KMS-11 (cell line): ENCODE measurements around the gene APOO.

Experiments
- H2AFZ ChIP-seq: fragments of 200-600 bp; sonication (generic); 2 replicates; pipeline ENCODE4 v1.6.1; 2016; ENCODE audit warnings: antibody characterized with exemption, mixed run types, low read depth
- H3K27ac ChIP-seq: fragments of 200-600 bp; sonication (generic); 2 replicates; pipeline ENCODE4 v1.6.1; 2016; ENCODE audit warnings: mild to moderate bottlenecking, mixed run types
- H3K27me3 ChIP-seq: fragments of 200-600 bp; sonication (generic); 2 replicates; pipeline ENCODE4 v1.6.1; 2017; ENCODE audit warnings: mild to moderate bottlenecking, low read depth, mixed run types, moderate library complexity; ENCODE audit not compliant: insufficient read depth
- H3K36me3 ChIP-seq: fragments of 200-600 bp; sonication (generic); 2 replicates; pipeline ENCODE4 v1.6.1; 2017; ENCODE audit warnings: mild to moderate bottlenecking, mixed run types; ENCODE audit not compliant: insufficient read depth
- H3K4me1 ChIP-seq: fragments of 200-600 bp; sonication (generic); 2 replicates; pipeline ENCODE4 v1.6.1; 2016; ENCODE audit warnings: mild to moderate bottlenecking, low read depth, mixed run types; ENCODE audit not compliant: poor library complexity, severe bottlenecking
- H3K4me2 ChIP-seq: fragments of 200-600 bp; sonication (generic); 2 replicates; pipeline ENCODE4 v1.7.0; 2016; ENCODE audit warnings: mild to moderate bottlenecking, mixed run types
- H3K4me3 ChIP-seq: fragments of 200-600 bp; sonication (generic); IDR thresholded peaks from 2 replicates; pipeline ENCODE4 v1.6.1; 2017; ENCODE audit warnings: low read depth, low read length, mixed read lengths; ENCODE audit not compliant: insufficient read depth
- H3K79me2 ChIP-seq: fragments of 200-600 bp; sonication (generic); 2 replicates; pipeline ENCODE4 v1.6.1; 2016; ENCODE audit warnings: low read depth, mixed run types; ENCODE audit not compliant: insufficient read depth
- H3K9ac ChIP-seq: fragments of 200-600 bp; sonication (generic); 2 replicates; pipeline ENCODE4 v1.6.1; 2016; ENCODE audit warnings: mild to moderate bottlenecking, mixed run types
- H4K20me1 ChIP-seq: fragments of 200-600 bp; sonication (generic); 2 replicates; pipeline ENCODE4 v1.6.1; 2016; ENCODE audit warnings: mild to moderate bottlenecking, mixed run types; ENCODE audit not compliant: insufficient read depth
- CTCF ChIP-seq: fragments of 200-600 bp; sonication (generic); conservative IDR thresholded peaks from 2 replicates; pipeline ENCODE4 v1.6.1; 2017; ENCODE audit warnings: low read depth, mild to moderate bottlenecking, antibody characterized with exemption, low read length, moderate library complexity, mixed read lengths

The APOO gene

GRCh38 chrX:23932046-23932445 is 24.3 kb upstream of the APOO start:
- H4K20me1 ChIP-seq, result no peaks in the 10 kb centered on the region
- no peak overlapping the region for H3K9ac ChIP-seq
- no peaks in the 10 kb centered on the region for H3K27me3 ChIP-seq
- no peak overlapping the region for H3K27ac ChIP-seq
- no peak overlapping the region for H3K4me3 ChIP-seq
- no peak overlapping the region for H3K4me2 ChIP-seq
- H3K4me1 ChIP-seq, result no peaks in the 10 kb centered on the region
- H3K79me2 ChIP-seq, result no peaks in the 10 kb centered on the region
- H2AFZ ChIP-seq, result no peak overlapping the region
- H3K36me3 ChIP-seq, result no peaks in the 10 kb centered on the region
- TF ChIP-seq CTCF, result no peak

DNA sequence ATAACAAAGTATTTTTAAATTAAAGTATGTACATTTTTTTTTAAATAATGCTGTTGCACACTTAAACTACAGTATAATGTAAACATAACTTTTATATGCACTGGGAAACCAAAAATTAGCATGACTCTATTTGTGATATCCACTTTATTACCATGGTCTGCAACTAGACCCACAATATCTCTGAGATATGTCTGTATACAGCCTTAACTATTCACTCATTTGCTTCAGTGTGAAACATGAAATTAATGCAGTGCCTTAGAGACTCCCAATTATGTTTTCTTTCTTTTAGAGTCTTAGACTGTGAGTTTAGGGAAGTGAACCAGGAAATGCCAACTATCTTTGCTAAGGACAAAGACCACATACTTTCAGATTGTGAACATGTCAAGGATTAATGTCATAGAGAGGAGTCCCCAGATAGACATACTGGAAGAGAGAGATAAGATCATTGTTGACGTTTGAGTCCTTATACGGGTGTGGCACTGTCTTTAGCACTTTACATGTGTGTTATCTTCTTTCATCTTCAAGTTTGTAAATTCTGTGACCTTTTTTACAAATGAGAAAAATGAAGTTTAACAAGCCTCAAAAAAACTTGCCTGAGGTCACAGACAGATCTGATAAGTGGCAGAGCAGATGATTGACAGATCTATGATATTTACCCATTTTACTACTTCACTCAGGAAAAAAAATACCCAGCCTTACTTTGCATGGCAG is 23.3 kb upstream of the APOO start:
- H3K79me2 ChIP-seq, result no peaks in the 10 kb centered on the region
- no peaks in the 10 kb centered on the region for H3K4me1 ChIP-seq
- no peaks in the 10 kb centered on the region for H3K36me3 ChIP-seq
- H3K4me3 ChIP-seq, result no peak overlapping the region
- TF ChIP-seq CTCF, result no peak
- H3K27me3 ChIP-seq, result no peaks in the 10 kb centered on the region
- H3K27ac ChIP-seq, result no peak overlapping the region
- no peaks in the 10 kb centered on the region for H4K20me1 ChIP-seq
- no peak overlapping the region for H2AFZ ChIP-seq
- no peak overlapping the region for H3K9ac ChIP-seq
- no peak overlapping the region for H3K4me2 ChIP-seq

DNA sequence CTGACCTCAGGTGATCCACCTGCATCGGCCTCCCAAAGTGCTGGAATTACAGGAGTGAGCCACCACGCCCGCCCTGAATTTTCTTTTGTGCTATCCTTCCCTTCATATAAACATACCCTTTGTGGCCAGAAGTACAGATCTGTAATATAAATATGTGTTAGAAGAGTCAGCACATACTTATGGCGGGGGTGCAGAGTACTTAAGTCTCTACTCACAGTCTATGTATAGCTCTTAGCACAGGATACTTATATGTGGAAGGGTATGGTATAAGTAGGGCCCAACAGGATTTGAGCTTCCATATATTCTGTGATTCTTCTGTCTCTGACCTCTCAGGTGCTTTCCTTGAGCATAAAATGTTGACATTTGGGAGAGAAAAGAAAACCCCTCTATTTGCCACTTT is 18.3 kb upstream of the APOO start:
- no peak overlapping the region for H2AFZ ChIP-seq
- no peak overlapping the region for H3K4me3 ChIP-seq
- no peak overlapping the region for H3K9ac ChIP-seq
- TF ChIP-seq CTCF, result no peak
- no peaks in the 10 kb centered on the region for H3K79me2 ChIP-seq
- no peaks in the 10 kb centered on the region for H3K27me3 ChIP-seq
- no peak overlapping the region for H3K4me2 ChIP-seq
- H4K20me1 ChIP-seq, result no peaks in the 10 kb centered on the region
- H3K27ac ChIP-seq, result no peak overlapping the region
- no peaks in the 10 kb centered on the region for H3K4me1 ChIP-seq
- no peaks in the 10 kb centered on the region for H3K36me3 ChIP-seq

GRCh38 chrX:23919706-23920320 is 12.1 kb upstream of the APOO start:
- Histone ChIP-seq H3K4me1 (no peaks in the 10 kb centered on the region), H3K9ac (no peak overlapping the region), H2AFZ (no peak overlapping the region), H3K36me3 (no peaks in the 10 kb centered on the region), H3K27me3 (no peaks in the 10 kb centered on the region), H3K27ac (no peak overlapping the region), H3K4me2 (no peak overlapping the region), H3K4me3 (no peak overlapping the region), H4K20me1 (no peaks in the 10 kb centered on the region), H3K79me2 (no peaks in the 10 kb centered on the region)
- no peak for TF ChIP-seq CTCF
